ENCODE results near the gene CNNM2. TPM values are rescaled to one million over a fixed set of nuclear protein-coding genes. Genes with fewer than 3 reads are reported as not detected.
"Not testable (repeated sequence)": the region's sequence is repeated elsewhere in the genome, so short reads cannot be mapped to it uniquely, and the experiment has no call there.

The CNNM2 gene
- total RNA-seq, 1 experiment from 2014 or later: 16.1 TPM

DNA sequence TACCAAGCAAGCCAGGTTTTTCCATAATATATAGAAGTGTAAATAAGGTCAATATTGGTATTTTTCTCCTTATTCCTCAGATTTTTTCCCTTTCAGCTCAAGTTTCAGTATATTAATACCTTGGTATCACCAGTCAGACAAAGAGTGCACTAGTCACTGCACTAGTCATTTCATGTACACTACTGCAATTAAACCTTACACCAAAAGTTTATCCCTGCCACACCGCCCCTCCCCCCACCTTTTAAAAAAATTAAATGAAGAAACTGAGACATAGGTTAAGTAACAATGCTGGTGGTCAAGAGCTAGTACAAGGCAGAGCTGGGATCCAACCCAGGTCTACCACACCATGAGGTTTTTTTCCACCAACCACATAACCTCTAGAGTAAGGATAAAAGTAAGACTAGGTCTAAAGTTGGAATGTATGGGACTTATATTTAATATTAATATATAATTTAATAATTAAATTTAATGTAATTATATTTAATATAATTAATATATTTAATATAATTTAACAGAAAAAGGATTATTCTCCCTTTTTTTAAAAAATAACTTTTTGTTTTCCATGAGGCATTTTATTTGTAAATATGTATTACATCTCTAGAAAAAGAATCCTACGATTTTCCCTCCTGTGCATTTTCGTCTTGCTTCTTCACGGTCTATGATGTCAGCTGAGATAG, 206.5 kb downstream of the CNNM2 start:
- H3K36me3 ChIP-seq (ENCODE audit: control insufficient read depth, insufficient read depth, low read length): no peaks in the 10 kb centered on the region
- intact Hi-C loops (cut with micrococcal nuclease; ENCODE audit: unreplicated experiment): no loop called here
- H3K4me3 ChIP-seq (ENCODE audit: low read depth, low read length): no peak overlapping the region
- ChIA-PET CTCF (no interaction called here), POLR2A (no interaction called here)
- H3K4me3 Mint-ChIP-seq (ENCODE audit: unreplicated experiment): no peak overlapping the region
- TF ChIP-seq, protein P1, sequence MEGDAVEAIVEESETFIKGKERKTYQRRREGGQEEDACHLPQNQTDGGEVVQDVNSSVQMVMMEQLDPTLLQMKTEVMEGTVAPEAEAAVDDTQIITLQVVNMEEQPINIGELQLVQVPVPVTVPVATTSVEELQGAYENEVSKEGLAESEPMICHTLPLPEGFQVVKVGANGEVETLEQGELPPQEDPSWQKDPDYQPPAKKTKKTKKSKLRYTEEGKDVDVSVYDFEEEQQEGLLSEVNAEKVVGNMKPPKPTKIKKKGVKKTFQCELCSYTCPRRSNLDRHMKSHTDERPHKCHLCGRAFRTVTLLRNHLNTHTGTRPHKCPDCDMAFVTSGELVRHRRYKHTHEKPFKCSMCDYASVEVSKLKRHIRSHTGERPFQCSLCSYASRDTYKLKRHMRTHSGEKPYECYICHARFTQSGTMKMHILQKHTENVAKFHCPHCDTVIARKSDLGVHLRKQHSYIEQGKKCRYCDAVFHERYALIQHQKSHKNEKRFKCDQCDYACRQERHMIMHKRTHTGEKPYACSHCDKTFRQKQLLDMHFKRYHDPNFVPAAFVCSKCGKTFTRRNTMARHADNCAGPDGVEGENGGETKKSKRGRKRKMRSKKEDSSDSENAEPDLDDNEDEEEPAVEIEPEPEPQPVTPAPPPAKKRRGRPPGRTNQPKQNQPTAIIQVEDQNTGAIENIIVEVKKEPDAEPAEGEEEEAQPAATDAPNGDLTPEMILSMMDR (IDR thresholded peaks at IDR 0.05; ENCODE audit: insufficient read depth in 1 of 2, low read depth in 1 of 2, low read length in 1 of 2, severe bottlenecking in 1 of 2, unreplicated experiment in 1 of 2): no peak
- H3K9me3 ChIP-seq: no peaks in the 10 kb centered on the region
- peaks cover 22% of the 10 kb centered on the region for H3K36me3 Mint-ChIP-seq (ENCODE audit: insufficient read depth, unreplicated experiment)
- H3K4me1 Mint-ChIP-seq (ENCODE audit: low read depth, unreplicated experiment): peaks cover 8% of the 10 kb centered on the region
- H3K27me3 Mint-ChIP-seq (ENCODE audit: insufficient read depth, unreplicated experiment): no peaks in the 10 kb centered on the region
- no peak for DNase-seq
- H3K27ac Mint-ChIP-seq (ENCODE audit: unreplicated experiment): no peak overlapping the region
- no TSS peak for BruUV-seq (replicated peaks)
- no peaks in the 10 kb centered on the region for H3K9me3 Mint-ChIP-seq (ENCODE audit: unreplicated experiment)
- H3K4me1 ChIP-seq: peaks cover 42% of the 10 kb centered on the region
- H3K27me3 ChIP-seq (replicated peaks; ENCODE audit: control insufficient read depth, insufficient read depth, low read length): no peaks in the 10 kb centered on the region

DNA sequence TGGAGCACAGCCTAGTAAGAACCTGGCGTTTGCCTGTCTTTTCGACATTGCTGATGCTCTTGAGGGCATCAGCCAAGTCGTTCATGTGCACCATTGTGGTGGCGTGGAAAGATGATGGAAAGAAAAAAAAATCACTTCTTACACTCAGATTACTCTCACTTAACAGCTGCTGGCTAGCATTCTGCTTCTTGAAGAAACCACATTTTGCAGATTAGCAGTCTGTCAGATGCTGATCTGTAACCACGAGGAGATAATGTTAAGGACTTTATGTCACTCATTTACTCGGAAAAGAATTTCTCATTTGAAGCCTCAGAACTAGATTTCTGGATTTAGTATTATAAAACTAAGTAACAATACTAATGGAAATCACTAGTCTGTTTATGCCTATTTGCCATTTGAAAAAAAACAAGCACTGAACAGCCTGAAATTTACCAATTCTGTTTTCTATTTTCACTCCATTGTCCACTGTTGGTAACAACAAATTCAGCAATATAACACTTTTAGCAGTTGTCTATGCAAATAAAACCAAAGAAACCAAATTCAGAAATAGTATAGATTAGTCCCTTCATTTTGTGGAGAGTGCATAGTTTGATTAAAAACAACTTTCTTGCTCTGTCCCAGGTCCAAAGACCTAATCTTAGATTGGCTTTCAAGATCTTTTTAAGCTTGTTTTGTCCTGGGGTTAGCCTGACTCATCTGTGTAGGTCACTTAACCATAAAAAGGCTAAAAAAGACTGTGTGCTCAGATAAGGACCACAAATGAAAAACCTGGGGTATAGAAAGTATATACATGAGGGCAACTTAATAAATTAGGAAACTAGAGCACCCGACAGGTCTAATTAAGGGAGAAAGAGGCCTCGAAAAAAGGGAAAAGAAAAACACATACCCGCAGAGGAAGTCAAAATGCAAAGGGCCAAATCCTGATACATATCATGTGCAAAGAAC, 207.5 kb downstream of the CNNM2 start:
- DNase-seq: no peak
- Mint-ChIP-seq H3K27me3 (ENCODE audit: insufficient read depth, unreplicated experiment) (no peaks in the 10 kb centered on the region), H3K9me3 (ENCODE audit: unreplicated experiment) (no peaks in the 10 kb centered on the region), H3K4me3 (ENCODE audit: unreplicated experiment) (no peak overlapping the region), H3K4me1 (ENCODE audit: low read depth, unreplicated experiment) (peaks cover 8% of the 10 kb centered on the region), H3K36me3 (ENCODE audit: insufficient read depth, unreplicated experiment) (peaks cover 24% of the 10 kb centered on the region), H3K27ac (ENCODE audit: unreplicated experiment) (no peak overlapping the region)
- no peaks in the 10 kb centered on the region for H3K36me3 ChIP-seq (ENCODE audit: control insufficient read depth, insufficient read depth, low read length)
- no peaks in the 10 kb centered on the region for H3K27me3 ChIP-seq (replicated peaks; ENCODE audit: control insufficient read depth, insufficient read depth, low read length)
- H3K4me3 ChIP-seq (ENCODE audit: low read depth, low read length): no peak overlapping the region
- H3K4me1 ChIP-seq: peaks cover 34% of the 10 kb centered on the region
- TF ChIP-seq, protein P1 (IDR thresholded peaks at IDR 0.05; ENCODE audit: insufficient read depth in 1 of 2, low read depth in 1 of 2, low read length in 1 of 2, severe bottlenecking in 1 of 2, unreplicated experiment in 1 of 2): no peak
- no TSS peak for BruUV-seq (replicated peaks)
- ChIA-PET CTCF (no interaction called here), POLR2A (no interaction called here)
- intact Hi-C loops (cut with micrococcal nuclease; ENCODE audit: unreplicated experiment): no loop called here
- no peaks in the 10 kb centered on the region for H3K9me3 ChIP-seq

DNA sequence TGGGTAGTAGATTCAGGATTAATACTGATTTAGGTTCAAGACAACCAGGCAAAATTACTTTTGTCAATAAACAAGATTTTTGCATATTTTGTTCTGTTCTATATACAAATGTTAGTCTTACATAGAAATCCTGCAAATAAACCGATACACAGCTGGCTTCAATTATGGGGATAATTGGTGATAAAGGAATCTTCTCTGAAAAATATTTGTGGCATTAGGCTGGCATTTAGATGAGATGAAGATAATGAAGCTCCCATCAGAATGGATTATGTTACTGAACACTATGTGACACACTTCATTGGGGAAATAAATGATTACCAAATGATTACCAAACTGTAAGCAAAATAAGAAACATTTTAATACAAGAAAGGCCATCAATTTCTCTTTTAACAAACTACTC, 209.1 kb downstream of the CNNM2 start:
- Mint-ChIP-seq H3K27ac (ENCODE audit: unreplicated experiment) (no peak overlapping the region), H3K4me1 (ENCODE audit: low read depth, unreplicated experiment) (peaks cover 8% of the 10 kb centered on the region), H3K9me3 (ENCODE audit: unreplicated experiment) (no peaks in the 10 kb centered on the region), H3K4me3 (ENCODE audit: unreplicated experiment) (no peak overlapping the region), H3K36me3 (ENCODE audit: insufficient read depth, unreplicated experiment) (peaks cover 41% of the 10 kb centered on the region), H3K27me3 (ENCODE audit: insufficient read depth, unreplicated experiment) (no peaks in the 10 kb centered on the region)
- TF ChIP-seq, protein P1 (IDR thresholded peaks at IDR 0.05; ENCODE audit: insufficient read depth in 1 of 2, low read depth in 1 of 2, low read length in 1 of 2, severe bottlenecking in 1 of 2, unreplicated experiment in 1 of 2): no peak
- Histone ChIP-seq H3K36me3 (ENCODE audit: control insufficient read depth, insufficient read depth, low read length) (no peaks in the 10 kb centered on the region), H3K27me3 (replicated peaks; ENCODE audit: control insufficient read depth, insufficient read depth, low read length) (no peaks in the 10 kb centered on the region), H3K4me1 (peaks cover 20% of the 10 kb centered on the region), H3K4me3 (ENCODE audit: low read depth, low read length) (no peak overlapping the region), H3K9me3 (no peaks in the 10 kb centered on the region)
- no TSS peak for BruUV-seq (replicated peaks)
- intact Hi-C loops (cut with micrococcal nuclease; ENCODE audit: unreplicated experiment): no loop called here
- ChIA-PET POLR2A (no interaction called here), CTCF (no interaction called here)
- no peak for DNase-seq

DNA sequence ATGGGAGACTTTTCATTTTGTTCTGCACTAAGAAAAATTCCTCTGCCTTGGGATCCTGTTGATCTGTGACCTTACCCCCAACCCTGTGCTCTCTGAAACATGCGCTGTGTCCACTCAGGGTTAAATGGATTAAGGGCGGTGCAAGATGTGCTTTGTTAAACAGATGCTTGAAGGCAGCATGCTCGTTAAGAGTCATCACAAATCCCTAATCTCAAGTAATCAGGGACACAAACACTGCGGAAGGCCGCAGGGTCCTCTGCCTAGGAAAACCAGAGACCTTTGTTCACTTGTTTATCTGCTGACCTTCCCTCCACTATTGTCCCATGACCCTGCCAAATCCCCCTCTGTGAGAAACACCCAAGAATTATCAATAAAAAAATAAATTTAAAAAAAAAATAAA, 212.1 kb downstream of the CNNM2 start:
- H3K4me1 ChIP-seq; H3K4me1 Mint-ChIP-seq (ENCODE audit: low read depth, unreplicated experiment); H3K4me3 ChIP-seq (ENCODE audit: low read depth, low read length); DNase-seq; POLR2A ChIA-PET; H3K27ac Mint-ChIP-seq (ENCODE audit: unreplicated experiment); H3K9me3 ChIP-seq; H3K36me3 ChIP-seq (ENCODE audit: control insufficient read depth, insufficient read depth, low read length); H3K27me3 Mint-ChIP-seq (ENCODE audit: insufficient read depth, unreplicated experiment); H3K27me3 ChIP-seq (replicated peaks; ENCODE audit: control insufficient read depth, insufficient read depth, low read length); H3K4me3 Mint-ChIP-seq (ENCODE audit: unreplicated experiment); CTCF ChIA-PET; H3K9me3 Mint-ChIP-seq (ENCODE audit: unreplicated experiment); BruUV-seq (replicated peaks); intact Hi-C loops (cut with micrococcal nuclease; ENCODE audit: unreplicated experiment): not testable (repeated sequence)
- H3K36me3 Mint-ChIP-seq (ENCODE audit: insufficient read depth, unreplicated experiment): peaks cover 64% of the 10 kb centered on the region
